ENCODE results near the gene WASF2.
"Not testable (repeated sequence)": the region's sequence is repeated elsewhere in the genome, so short reads cannot be mapped to it uniquely, and the experiment has no call there.

Gene WASF2

DNA sequence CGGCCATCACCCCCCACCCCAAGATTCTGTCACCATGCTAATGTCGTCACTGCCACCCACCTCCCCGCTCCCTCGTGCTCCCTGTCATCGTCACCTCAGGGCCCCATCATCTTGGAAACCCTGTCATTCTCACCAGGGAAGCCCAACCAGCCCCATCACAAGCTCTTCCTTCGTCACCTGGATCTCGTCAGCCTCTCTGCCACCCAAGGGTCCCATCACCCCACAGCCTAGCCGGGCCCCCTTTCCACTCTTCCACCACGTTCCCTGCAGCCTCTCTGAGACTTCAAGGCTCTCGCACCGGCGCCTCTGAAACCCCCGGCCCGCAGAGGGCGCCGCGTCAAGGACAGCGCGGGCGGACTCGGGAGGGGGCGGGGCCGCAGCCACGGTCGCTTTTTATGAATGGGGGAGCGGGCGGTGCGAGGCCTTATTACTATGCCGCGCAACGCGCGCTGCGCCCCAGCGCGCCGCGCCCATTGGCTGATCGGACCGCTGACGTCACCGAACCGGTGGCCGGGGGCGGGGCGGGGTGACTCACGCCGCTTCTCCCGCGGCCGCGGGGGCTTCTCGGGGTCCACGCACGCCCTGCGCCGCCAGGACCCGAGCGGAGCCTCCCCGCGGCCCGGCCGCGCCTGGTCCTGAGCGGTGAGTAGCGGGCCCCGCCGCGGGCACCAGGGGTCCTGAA is 97.7 kb downstream of the WASF2 start, which contains the start of gene GPR3:
TSS of gene GPR3 (plus strand) at position 527 of the 682 bp plus-strand sequence. CDS start 1,177 bp downstream, outside the sequence.
- Histone ChIP-seq H2AFZ (ENCODE audit: insufficient read depth, low read length, poor library complexity) (peak within 1 kb of the TSS; percentile 64), H3K79me1 (ENCODE audit: low read length) (peaks cover 2% of the 10 kb centered on the region), H4K8ac (ENCODE audit: low read depth, low read length) (peak within 1 kb of the TSS; percentile 28), H4K91ac (ENCODE audit: low read depth, low read length) (no peak within 1 kb of the TSS), H3K4me3 (ENCODE audit: low read depth, low read length) (peak within 1 kb of the TSS; percentile 70), H3K9me3 (ENCODE audit: insufficient read depth, low read depth, low read length) (no peaks in the 10 kb centered on the region), H3K27ac (ENCODE audit: low read depth, low read length) (no peak within 1 kb of the TSS), H3K27me3 (ENCODE audit: insufficient read depth, low read length) (no peaks in the 10 kb centered on the region), H2BK5ac (ENCODE audit: low read depth, low read length, poor library complexity) (no peak within 1 kb of the TSS), H3K4me1 (ENCODE audit: control insufficient read depth in 1 of 2, insufficient read depth in 2 of 2, low read length in 2 of 2) (peaks cover 2 to 13% of the 10 kb centered on the region in 2 experiments), H3K36me3 (ENCODE audit: control insufficient read depth in 1 of 2, insufficient read depth in 2 of 2, low read length in 2 of 2) (no peaks in the 10 kb centered on the region), H2BK120ac (ENCODE audit: insufficient read depth, low read length, poor library complexity) (no peak within 1 kb of the TSS), H3K9ac (ENCODE audit: low read length) (peak within 1 kb of the TSS; percentile 15), H3K18ac (ENCODE audit: low read length) (no peak within 1 kb of the TSS), H2AK5ac (ENCODE audit: low read length) (no peak within 1 kb of the TSS), H4K12ac (ENCODE audit: low read depth, low read length) (no peak within 1 kb of the TSS), H3K4ac (ENCODE audit: low read depth, low read length) (no peak within 1 kb of the TSS), H2BK12ac (ENCODE audit: low read length) (no peak within 1 kb of the TSS), H3K4me2 (ENCODE audit: low read length) (peak within 1 kb of the TSS; percentile 93), H3K79me2 (ENCODE audit: control insufficient read depth, insufficient read depth, low read length, poor library complexity) (no peaks in the 10 kb centered on the region), H3K14ac (ENCODE audit: low read length) (no peak within 1 kb of the TSS), H3K23ac (ENCODE audit: low read length) (no peak within 1 kb of the TSS)
- no CpG with 5 or more reads among the region's 69 CpGs for WGBS (ENCODE audit: extremely low coverage, insufficient coverage, insufficient read length)
- peak; percentile 85 to 92 for DNase-seq

- no CpG with 5 or more reads among the region's 13 CpGs for WGBS (ENCODE audit: extremely low coverage, insufficient coverage, insufficient read length)
- peaks cover 2% of the 10 kb centered on the region for H3K79me1 ChIP-seq (ENCODE audit: low read length)
Observed at GRCh38 chr1:27391511-27392095, 98.4 kb downstream of the WASF2 start.

DNA sequence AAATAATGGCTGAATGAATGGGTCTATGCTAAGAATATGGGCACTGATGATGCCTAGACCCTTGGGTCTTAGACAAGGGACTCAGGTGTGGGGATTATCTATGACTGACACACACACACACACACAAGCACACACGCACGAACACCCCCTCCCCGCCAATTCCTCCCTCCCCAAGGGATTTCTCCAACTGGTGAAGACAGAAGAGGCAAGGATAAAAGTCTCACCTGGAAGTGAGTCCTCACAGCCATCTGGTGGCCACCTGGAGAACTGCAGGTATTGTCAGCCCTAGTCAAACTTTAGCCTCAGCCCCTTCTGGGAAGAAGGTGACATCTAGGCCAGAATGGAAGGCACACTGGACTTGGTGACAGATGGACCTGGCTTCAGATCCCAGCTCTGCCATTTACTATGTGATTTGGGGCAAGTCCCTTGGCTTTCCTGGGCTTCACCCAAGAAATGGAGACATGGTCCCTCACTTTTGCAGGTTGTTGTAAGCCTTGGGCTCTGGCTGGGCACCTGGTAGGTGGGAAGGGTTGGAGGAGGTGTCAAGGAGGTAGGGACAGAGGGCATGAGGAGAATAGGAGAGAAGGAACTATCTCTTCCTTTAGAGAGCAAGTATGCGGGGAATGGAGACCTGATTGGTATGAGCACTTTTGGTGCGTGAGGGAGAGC is 101.5 kb downstream of the WASF2 start:
- Histone ChIP-seq H3K14ac (ENCODE audit: low read length) (no peak overlapping the region), H3K79me2 (ENCODE audit: control insufficient read depth, insufficient read depth, low read length, poor library complexity) (no peaks in the 10 kb centered on the region), H3K36me3 (ENCODE audit: control insufficient read depth in 1 of 2, insufficient read depth in 2 of 2, low read length in 2 of 2) (no peaks in the 10 kb centered on the region), H3K9ac (ENCODE audit: low read length) (no peak overlapping the region), H3K4ac (ENCODE audit: low read depth, low read length) (no peak overlapping the region), H2BK120ac (ENCODE audit: insufficient read depth, low read length, poor library complexity) (no peak overlapping the region), H3K4me1 (ENCODE audit: control insufficient read depth in 1 of 2, insufficient read depth in 2 of 2, low read length in 2 of 2) (peaks cover 2 to 13% of the 10 kb centered on the region in 2 experiments), H2AFZ (ENCODE audit: insufficient read depth, low read length, poor library complexity) (no peak overlapping the region), H4K91ac (ENCODE audit: low read depth, low read length) (no peak overlapping the region), H3K4me2 (ENCODE audit: low read length) (no peak overlapping the region), H3K27me3 (ENCODE audit: insufficient read depth, low read length) (no peaks in the 10 kb centered on the region), H3K23ac (ENCODE audit: low read length) (no peak overlapping the region), H3K27ac (ENCODE audit: low read depth, low read length) (no peak overlapping the region), H3K18ac (ENCODE audit: low read length) (no peak overlapping the region), H2BK5ac (ENCODE audit: low read depth, low read length, poor library complexity) (no peak overlapping the region), H4K12ac (ENCODE audit: low read depth, low read length) (no peak overlapping the region), H2AK5ac (ENCODE audit: low read length) (no peak overlapping the region), H2BK12ac (ENCODE audit: low read length) (no peak overlapping the region), H4K8ac (ENCODE audit: low read depth, low read length) (no peak overlapping the region), H3K9me3 (ENCODE audit: insufficient read depth, low read depth, low read length) (no peaks in the 10 kb centered on the region), H3K79me1 (ENCODE audit: low read length) (peaks cover 2% of the 10 kb centered on the region), H3K4me3 (ENCODE audit: low read depth, low read length) (no peak overlapping the region)
- WGBS (ENCODE audit: extremely low coverage, insufficient coverage, insufficient read length), result no CpG with 5 or more reads among the region's 5 CpGs
- peak; percentile 64 to 91 for DNase-seq

More at GRCh38 chr1:27391511-27392095, 98.4 kb downstream of the WASF2 start:
- H3K9ac ChIP-seq (ENCODE audit: low read length), result no peak overlapping the region
- no peak overlapping the region for H3K27ac ChIP-seq (ENCODE audit: low read depth, low read length)
- no peaks in the 10 kb centered on the region for H3K36me3 ChIP-seq (ENCODE audit: control insufficient read depth in 1 of 2, insufficient read depth in 2 of 2, low read length in 2 of 2)
- H2AK5ac ChIP-seq (ENCODE audit: low read length), result no peak overlapping the region
- H3K9me3 ChIP-seq (ENCODE audit: insufficient read depth, low read depth, low read length), result no peaks in the 10 kb centered on the region
- H3K18ac ChIP-seq (ENCODE audit: low read length), result no peak overlapping the region
- H3K4me2 ChIP-seq (ENCODE audit: low read length), result peak overlapping the region; percentile 93
- H2AFZ ChIP-seq (ENCODE audit: insufficient read depth, low read length, poor library complexity), result no peak overlapping the region
- no peaks in the 10 kb centered on the region for H3K27me3 ChIP-seq (ENCODE audit: insufficient read depth, low read length)
- DNase-seq, result no peak
- H3K4me1 ChIP-seq (ENCODE audit: control insufficient read depth in 1 of 2, insufficient read depth in 2 of 2, low read length in 2 of 2), result peaks cover 2 to 13% of the 10 kb centered on the region in 2 experiments
- no peak overlapping the region for H3K4ac ChIP-seq (ENCODE audit: low read depth, low read length)
- no peak overlapping the region for H2BK12ac ChIP-seq (ENCODE audit: low read length)
- no peak overlapping the region for H2BK5ac ChIP-seq (ENCODE audit: low read depth, low read length, poor library complexity)
- H4K8ac ChIP-seq (ENCODE audit: low read depth, low read length), result no peak overlapping the region
- H3K14ac ChIP-seq (ENCODE audit: low read length), result no peak overlapping the region
- H3K79me2 ChIP-seq (ENCODE audit: control insufficient read depth, insufficient read depth, low read length, poor library complexity), result no peaks in the 10 kb centered on the region
- H2BK120ac ChIP-seq (ENCODE audit: insufficient read depth, low read length, poor library complexity), result no peak overlapping the region
- no peak overlapping the region for H3K23ac ChIP-seq (ENCODE audit: low read length)
- no peak overlapping the region for H4K91ac ChIP-seq (ENCODE audit: low read depth, low read length)
- H3K4me3 ChIP-seq (ENCODE audit: low read depth, low read length), result no peak overlapping the region
- H4K12ac ChIP-seq (ENCODE audit: low read depth, low read length), result no peak overlapping the region

DNA sequence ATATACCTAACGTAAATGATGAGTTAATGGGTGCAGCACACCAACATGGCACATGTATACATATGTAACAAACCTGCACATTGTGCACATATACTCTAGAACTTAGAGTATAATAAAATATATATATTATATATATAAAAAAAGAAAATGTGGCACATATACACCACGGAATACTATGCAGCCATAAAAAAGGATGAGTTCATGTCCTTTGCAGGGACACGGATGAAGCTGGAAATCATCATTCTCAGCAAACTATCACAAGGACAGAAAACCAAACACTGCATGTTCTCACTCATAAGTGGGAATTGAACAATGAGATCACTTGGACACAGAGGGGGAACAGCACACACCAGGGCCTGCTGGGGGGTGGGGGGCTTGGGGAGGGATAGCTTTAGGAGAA is 105.2 kb downstream of the WASF2 start:
- not testable (repeated sequence) for H3K79me2 ChIP-seq (ENCODE audit: control insufficient read depth, insufficient read depth, low read length, poor library complexity); H4K91ac ChIP-seq (ENCODE audit: low read depth, low read length); H2BK120ac ChIP-seq (ENCODE audit: insufficient read depth, low read length, poor library complexity); H3K27ac ChIP-seq (ENCODE audit: low read depth, low read length); H3K23ac ChIP-seq (ENCODE audit: low read length); H2BK5ac ChIP-seq (ENCODE audit: low read depth, low read length, poor library complexity); H3K9ac ChIP-seq (ENCODE audit: low read length); H3K4me3 ChIP-seq (ENCODE audit: low read depth, low read length); H4K8ac ChIP-seq (ENCODE audit: low read depth, low read length); H2AK5ac ChIP-seq (ENCODE audit: low read length); H2AFZ ChIP-seq (ENCODE audit: insufficient read depth, low read length, poor library complexity); DNase-seq; H3K4me1 ChIP-seq (ENCODE audit: control insufficient read depth in 1 of 2, insufficient read depth in 2 of 2, low read length in 2 of 2); H3K4ac ChIP-seq (ENCODE audit: low read depth, low read length); H3K9me3 ChIP-seq (ENCODE audit: insufficient read depth, low read depth, low read length); H3K36me3 ChIP-seq (ENCODE audit: control insufficient read depth in 1 of 2, insufficient read depth in 2 of 2, low read length in 2 of 2); H2BK12ac ChIP-seq (ENCODE audit: low read length); H3K14ac ChIP-seq (ENCODE audit: low read length); H3K4me2 ChIP-seq (ENCODE audit: low read length); H4K12ac ChIP-seq (ENCODE audit: low read depth, low read length); H3K27me3 ChIP-seq (ENCODE audit: insufficient read depth, low read length); H3K79me1 ChIP-seq (ENCODE audit: low read length); H3K18ac ChIP-seq (ENCODE audit: low read length)
- WGBS (ENCODE audit: extremely low coverage, insufficient coverage, insufficient read length), result no CpG with 5 or more reads among the region's 3 CpGs

Measured in trophoblast cell (in vitro differentiated cells and primary cell).